GM12801 (cell line): ENCODE results near the gene CDK6.

Experiments used
- TF ChIP-seq, protein P1 (sequence below): IDR thresholded peaks from one replicate; pipeline ENCODE4 v1.5.1; 2011; ENCODE audit warnings: control low read depth; ENCODE audit not compliant: insufficient read length; ENCODE audit errors: extremely low read depth

CDK6 gene

GRCh38 chr7:92845736-92846135 is 9.4 kb upstream of the CDK6 start:
- TF ChIP-seq, protein P1, sequence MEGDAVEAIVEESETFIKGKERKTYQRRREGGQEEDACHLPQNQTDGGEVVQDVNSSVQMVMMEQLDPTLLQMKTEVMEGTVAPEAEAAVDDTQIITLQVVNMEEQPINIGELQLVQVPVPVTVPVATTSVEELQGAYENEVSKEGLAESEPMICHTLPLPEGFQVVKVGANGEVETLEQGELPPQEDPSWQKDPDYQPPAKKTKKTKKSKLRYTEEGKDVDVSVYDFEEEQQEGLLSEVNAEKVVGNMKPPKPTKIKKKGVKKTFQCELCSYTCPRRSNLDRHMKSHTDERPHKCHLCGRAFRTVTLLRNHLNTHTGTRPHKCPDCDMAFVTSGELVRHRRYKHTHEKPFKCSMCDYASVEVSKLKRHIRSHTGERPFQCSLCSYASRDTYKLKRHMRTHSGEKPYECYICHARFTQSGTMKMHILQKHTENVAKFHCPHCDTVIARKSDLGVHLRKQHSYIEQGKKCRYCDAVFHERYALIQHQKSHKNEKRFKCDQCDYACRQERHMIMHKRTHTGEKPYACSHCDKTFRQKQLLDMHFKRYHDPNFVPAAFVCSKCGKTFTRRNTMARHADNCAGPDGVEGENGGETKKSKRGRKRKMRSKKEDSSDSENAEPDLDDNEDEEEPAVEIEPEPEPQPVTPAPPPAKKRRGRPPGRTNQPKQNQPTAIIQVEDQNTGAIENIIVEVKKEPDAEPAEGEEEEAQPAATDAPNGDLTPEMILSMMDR = no peak

DNA sequence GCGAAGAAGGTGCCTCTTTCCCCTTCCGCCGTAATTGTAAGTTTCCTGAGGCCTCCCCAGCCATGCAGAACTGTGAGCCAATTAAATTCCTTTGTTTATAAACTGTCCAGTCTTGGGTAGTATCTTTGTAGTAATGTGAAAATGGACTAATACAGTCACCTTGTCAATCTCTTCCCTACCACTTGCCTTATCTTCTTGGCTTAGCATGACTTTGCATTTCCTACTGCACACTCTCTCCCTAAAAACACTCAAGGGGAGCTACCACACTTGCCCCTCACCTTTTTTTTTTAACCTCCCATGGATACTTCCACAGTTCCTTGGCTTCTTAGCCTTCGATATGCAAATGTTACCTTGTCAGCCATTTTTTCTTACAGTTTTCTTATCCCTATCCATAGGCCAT is 7.4 kb upstream of the CDK6 start:
- TF ChIP-seq, protein P1 = no peak

- TF ChIP-seq, protein P1 = no peak
These were observed 6.8 kb upstream of the CDK6 start for GRCh38 chr7:92843034-92843760.

DNA sequence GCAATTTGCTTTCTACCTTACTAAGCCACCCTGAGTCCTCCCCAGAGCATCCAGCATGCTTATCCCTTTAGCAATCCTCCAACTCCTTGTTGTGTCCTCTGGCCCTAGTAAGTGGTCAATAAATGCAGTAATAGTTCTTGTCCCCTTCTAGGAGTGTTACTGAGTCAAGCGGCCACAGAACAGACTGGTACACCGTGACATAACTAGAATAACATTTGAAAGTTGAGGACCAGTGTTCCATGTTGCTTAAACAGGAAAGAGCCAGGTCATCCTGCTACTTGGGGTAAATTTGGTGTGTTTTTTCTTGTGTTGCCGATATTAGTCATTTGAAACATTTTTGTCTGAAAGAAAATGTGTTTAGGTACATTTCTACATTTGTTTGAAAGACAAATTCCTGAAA is 4.8 kb upstream of the CDK6 start:
- TF ChIP-seq, protein P1 = no peak

- TF ChIP-seq, protein P1 = no peak
These were observed 3.9 kb upstream of the CDK6 start for GRCh38 chr7:92840316-92840715.

DNA sequence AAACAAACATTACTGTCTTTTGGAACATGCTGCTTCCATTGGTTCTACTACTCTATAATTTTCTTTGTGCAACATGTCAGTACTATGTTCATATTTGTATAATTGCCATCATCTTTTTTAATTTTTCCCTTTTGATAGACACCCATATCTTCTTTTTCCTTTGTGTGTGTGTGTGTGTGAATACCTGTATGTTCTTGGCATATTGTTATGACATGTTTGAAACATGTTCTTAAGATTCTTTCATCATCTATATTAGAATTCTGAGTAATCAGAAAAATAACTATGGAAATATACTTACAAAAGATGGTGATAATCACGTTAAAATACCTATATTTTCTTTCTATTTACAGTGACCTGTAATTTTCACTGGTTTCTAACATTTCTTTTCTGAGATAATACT is 3.5 kb upstream of the CDK6 start:
- TF ChIP-seq, protein P1 = no peak

DNA sequence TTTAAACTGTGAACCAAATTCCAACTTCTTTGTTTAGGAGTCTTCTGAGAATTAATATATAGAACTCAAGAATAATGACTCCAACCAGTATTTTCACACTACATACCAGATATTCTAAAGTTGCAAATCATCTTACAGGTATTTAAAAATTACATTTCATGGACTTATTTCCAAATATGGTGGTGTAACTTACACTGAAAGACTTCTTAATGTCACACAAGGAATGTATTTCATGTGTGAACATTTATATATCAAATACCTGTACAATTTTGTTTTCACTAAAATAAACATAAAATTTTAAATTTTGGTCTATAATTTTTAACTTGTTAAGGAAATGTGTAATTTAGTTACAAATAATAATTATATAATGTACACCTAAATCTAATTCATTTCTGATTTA is 2.6 kb upstream of the CDK6 start:
- TF ChIP-seq, protein P1 = no peak
